Measurements from ENCODE around the gene MDC1. TPM values are rescaled to one million over a fixed set of nuclear protein-coding genes. Genes with fewer than 3 reads are reported as not detected.

Gene MDC1
- total and polyA plus RNA-seq, 2 of the 13 experiments (the other 11 are each of a cell fraction or from before 2014, with no cell fraction given), result 8.4 to 14.0 TPM

DNA sequence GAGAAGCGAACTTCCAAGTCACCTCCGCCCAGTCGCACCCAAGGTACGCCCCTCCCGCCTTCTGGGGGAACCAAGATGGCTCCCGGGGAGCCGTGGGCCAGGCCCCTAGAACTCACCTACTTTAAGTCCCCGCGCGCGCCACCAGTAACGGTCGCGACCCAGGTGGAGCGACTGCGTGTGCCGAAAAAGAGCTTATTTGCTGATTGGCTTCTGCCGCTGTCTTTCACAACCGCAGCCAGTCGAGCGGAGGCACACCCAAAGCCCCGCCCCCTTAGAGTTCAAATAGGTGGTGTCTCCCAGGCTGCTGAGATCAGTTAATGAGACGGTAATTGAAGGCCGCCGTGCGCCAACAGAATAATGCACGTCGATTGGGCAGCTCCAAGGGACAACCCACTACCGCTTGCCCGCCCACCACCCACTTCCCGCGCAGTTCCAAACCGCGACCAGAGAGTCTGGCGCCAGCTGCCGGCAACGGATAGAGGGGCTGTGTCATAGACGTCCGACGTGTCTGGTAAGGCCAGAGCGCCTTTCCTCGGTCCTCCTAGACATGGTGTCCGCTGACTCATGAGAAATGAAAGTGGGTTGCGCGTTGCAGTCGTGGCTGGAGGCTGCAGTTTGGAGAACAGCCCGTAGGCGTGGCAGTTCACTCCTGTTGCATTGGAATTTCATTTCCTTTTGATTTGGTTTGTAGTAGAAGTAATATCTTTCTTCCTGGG lies at the start of gene MDC1 (continued):
- TF ChIP-seq, protein P1, sequence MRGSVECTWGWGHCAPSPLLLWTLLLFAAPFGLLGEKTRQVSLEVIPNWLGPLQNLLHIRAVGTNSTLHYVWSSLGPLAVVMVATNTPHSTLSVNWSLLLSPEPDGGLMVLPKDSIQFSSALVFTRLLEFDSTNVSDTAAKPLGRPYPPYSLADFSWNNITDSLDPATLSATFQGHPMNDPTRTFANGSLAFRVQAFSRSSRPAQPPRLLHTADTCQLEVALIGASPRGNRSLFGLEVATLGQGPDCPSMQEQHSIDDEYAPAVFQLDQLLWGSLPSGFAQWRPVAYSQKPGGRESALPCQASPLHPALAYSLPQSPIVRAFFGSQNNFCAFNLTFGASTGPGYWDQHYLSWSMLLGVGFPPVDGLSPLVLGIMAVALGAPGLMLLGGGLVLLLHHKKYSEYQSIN (CRISPR knock-in tag; IDR thresholded peaks at IDR 0.05; ENCODE audit: borderline replicate concordance), result no peak
- TF ChIP-seq, protein P2, sequence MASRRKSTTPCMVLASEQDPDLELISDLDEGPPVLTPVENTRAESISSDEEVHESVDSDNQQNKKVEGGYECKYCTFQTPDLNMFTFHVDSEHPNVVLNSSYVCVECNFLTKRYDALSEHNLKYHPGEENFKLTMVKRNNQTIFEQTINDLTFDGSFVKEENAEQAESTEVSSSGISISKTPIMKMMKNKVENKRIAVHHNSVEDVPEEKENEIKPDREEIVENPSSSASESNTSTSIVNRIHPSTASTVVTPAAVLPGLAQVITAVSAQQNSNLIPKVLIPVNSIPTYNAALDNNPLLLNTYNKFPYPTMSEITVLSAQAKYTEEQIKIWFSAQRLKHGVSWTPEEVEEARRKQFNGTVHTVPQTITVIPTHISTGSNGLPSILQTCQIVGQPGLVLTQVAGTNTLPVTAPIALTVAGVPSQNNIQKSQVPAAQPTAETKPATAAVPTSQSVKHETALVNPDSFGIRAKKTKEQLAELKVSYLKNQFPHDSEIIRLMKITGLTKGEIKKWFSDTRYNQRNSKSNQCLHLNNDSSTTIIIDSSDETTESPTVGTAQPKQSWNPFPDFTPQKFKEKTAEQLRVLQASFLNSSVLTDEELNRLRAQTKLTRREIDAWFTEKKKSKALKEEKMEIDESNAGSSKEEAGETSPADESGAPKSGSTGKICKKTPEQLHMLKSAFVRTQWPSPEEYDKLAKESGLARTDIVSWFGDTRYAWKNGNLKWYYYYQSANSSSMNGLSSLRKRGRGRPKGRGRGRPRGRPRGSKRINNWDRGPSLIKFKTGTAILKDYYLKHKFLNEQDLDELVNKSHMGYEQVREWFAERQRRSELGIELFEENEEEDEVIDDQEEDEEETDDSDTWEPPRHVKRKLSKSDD (CRISPR knock-in tag; IDR thresholded peaks at IDR 0.05; ENCODE audit: low read depth), result peak; percentile 99
- TF ChIP-seq MZF1 (CRISPR knock-in tag; IDR thresholded peaks at IDR 0.05; ENCODE audit: borderline replicate concordance) (no peak), ARNT (IDR thresholded peaks at IDR 0.05) (no peak), SMC3 (IDR thresholded peaks at IDR 0.05; ENCODE audit: low read length) (no peak), ZNF264 (CRISPR knock-in tag; IDR thresholded peaks at IDR 0.05) (peak; percentile 81), NFE2L1 (CRISPR knock-in tag; IDR thresholded peaks at IDR 0.05; ENCODE audit: borderline replicate concordance) (peak; percentile 99), ZFP1 (CRISPR knock-in tag; IDR thresholded peaks at IDR 0.05) (peak; percentile 91), GABPB1 (CRISPR knock-in tag; IDR thresholded peaks at IDR 0.05) (peak; percentile 92), ZNF569 (CRISPR knock-in tag; IDR thresholded peaks at IDR 0.05; ENCODE audit: borderline replicate concordance) (no peak; the same call in 1 of the 2 replicates), ZSCAN9 (CRISPR knock-in tag; IDR thresholded peaks at IDR 0.05; ENCODE audit: borderline replicate concordance) (peak; percentile 97), NR2F6 (IDR thresholded peaks at IDR 0.05) (peak; percentile 16; the same call in 1 of the 2 replicates), NR2F6 (CRISPR knock-in tag; IDR thresholded peaks at IDR 0.05) (peak; percentile 79; the same call in 1 of the 2 replicates), GPN1 (CRISPR knock-in tag; IDR thresholded peaks at IDR 0.05; ENCODE audit: borderline replicate concordance) (no peak; the same call in 1 of the 2 replicates), KDM3A (CRISPR knock-in tag; IDR thresholded peaks at IDR 0.05; ENCODE audit: low read depth) (peak; percentile 96), FOXK2 (IDR thresholded peaks at IDR 0.05) (0 out of 2 replicates have a peak, but pooled peaks have one; percentile 42), HOXA7 (CRISPR knock-in tag; IDR thresholded peaks at IDR 0.05) (no peak), ZNF496 (CRISPR knock-in tag; IDR thresholded peaks at IDR 0.05; ENCODE audit: insufficient replicate concordance) (no peak), ZFAT (CRISPR knock-in tag; conservative IDR thresholded peaks at IDR 0.05) (no peak)
- TF ChIP-seq, protein P3, sequence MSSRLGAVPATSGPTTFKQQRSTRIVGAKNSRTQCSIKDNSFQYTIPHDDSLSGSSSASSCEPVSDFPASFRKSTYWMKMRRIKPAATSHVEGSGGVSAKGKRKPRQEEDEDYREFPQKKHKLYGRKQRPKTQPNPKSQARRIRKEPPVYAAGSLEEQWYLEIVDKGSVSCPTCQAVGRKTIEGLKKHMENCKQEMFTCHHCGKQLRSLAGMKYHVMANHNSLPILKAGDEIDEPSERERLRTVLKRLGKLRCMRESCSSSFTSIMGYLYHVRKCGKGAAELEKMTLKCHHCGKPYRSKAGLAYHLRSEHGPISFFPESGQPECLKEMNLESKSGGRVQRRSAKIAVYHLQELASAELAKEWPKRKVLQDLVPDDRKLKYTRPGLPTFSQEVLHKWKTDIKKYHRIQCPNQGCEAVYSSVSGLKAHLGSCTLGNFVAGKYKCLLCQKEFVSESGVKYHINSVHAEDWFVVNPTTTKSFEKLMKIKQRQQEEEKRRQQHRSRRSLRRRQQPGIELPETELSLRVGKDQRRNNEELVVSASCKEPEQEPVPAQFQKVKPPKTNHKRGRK (CRISPR knock-in tag; IDR thresholded peaks at IDR 0.05), result 0 out of 2 replicates have a peak, but pooled peaks have one; percentile 44
- TF ChIP-seq, protein P4, sequence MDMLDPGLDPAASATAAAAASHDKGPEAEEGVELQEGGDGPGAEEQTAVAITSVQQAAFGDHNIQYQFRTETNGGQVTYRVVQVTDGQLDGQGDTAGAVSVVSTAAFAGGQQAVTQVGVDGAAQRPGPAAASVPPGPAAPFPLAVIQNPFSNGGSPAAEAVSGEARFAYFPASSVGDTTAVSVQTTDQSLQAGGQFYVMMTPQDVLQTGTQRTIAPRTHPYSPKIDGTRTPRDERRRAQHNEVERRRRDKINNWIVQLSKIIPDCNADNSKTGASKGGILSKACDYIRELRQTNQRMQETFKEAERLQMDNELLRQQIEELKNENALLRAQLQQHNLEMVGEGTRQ (IDR thresholded peaks at IDR 0.05; ENCODE audit: low read depth, low read length), result no peak
- TF ChIP-seq, protein P4 (CRISPR knock-in tag; IDR thresholded peaks at IDR 0.05; ENCODE audit: borderline replicate concordance), result no peak
- TF ChIP-seq, protein P5, sequence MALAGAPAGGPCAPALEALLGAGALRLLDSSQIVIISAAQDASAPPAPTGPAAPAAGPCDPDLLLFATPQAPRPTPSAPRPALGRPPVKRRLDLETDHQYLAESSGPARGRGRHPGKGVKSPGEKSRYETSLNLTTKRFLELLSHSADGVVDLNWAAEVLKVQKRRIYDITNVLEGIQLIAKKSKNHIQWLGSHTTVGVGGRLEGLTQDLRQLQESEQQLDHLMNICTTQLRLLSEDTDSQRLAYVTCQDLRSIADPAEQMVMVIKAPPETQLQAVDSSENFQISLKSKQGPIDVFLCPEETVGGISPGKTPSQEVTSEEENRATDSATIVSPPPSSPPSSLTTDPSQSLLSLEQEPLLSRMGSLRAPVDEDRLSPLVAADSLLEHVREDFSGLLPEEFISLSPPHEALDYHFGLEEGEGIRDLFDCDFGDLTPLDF (CRISPR knock-in tag; IDR thresholded peaks at IDR 0.05), result peak; percentile 100

Measured in HepG2 (cell line).